Fibroblast of pulmonary artery (primary cell): ENCODE measurements around the gene HUNK.

ENCODE experiments used
- DNase-seq: peaks from one replicate; pipeline ENCODE4 v3.0.0-alpha.2; 2010; ENCODE audit warnings: low read depth
- H3K4me3 ChIP-seq: replicated peaks from 2 replicates; pipeline ENCODE4 v1.5.1; 2011; ENCODE audit warnings: low read depth, mild to moderate bottlenecking, control low read depth, low read length, moderate library complexity
- CTCF ChIP-seq: IDR thresholded peaks from 2 replicates; pipeline ENCODE4 v1.5.1; 2011; ENCODE audit warnings: mild to moderate bottlenecking, control low read depth, low read length, inconsistent platforms; ENCODE audit errors: missing control alignments

HUNK gene

GRCh38 chr21:31920275-31920674 lies 47.5 kb downstream of the HUNK start:
- DNase-seq = no peak
- TF ChIP-seq CTCF = no peak
- H3K4me3 ChIP-seq = no peak overlapping the region

GRCh38 chr21:31921079-31921478 lies 48.3 kb downstream of the HUNK start:
- no peak for TF ChIP-seq CTCF
- no peak for DNase-seq
- no peak overlapping the region for H3K4me3 ChIP-seq

GRCh38 chr21:31922881-31923280 lies 50.1 kb downstream of the HUNK start:
- TF ChIP-seq CTCF = no peak
- H3K4me3 ChIP-seq = no peak overlapping the region
- no peak for DNase-seq

- no peak for TF ChIP-seq CTCF
- no peak overlapping the region for H3K4me3 ChIP-seq
- DNase-seq = no peak
Observed at GRCh38 chr21:31923756-31924155, 50.9 kb downstream of the HUNK start.

- no peak for DNase-seq
- H3K4me3 ChIP-seq = no peak overlapping the region
- TF ChIP-seq CTCF = no peak
Observed at GRCh38 chr21:31924548-31924947, 51.7 kb downstream of the HUNK start.

GRCh38 chr21:31926498-31926897 lies 53.7 kb downstream of the HUNK start:
- no peak overlapping the region for H3K4me3 ChIP-seq
- no peak for TF ChIP-seq CTCF
- no peak for DNase-seq

- no peak for TF ChIP-seq CTCF
- H3K4me3 ChIP-seq = no peak overlapping the region
Observed at GRCh38 chr21:31927689-31928353, 55.0 kb downstream of the HUNK start.

More at GRCh38 chr21:31927689-31928353, 55.0 kb downstream of the HUNK start:
- DNase-seq = no peak
